Keratinocyte (primary cell): Measurements from ENCODE around the gene DRG2. TPM values are rescaled to one million over a fixed set of nuclear protein-coding genes. Genes with fewer than 3 reads are reported as not detected.

Experiments used
- DNase-seq: peaks from one replicate; pipeline ENCODE4 v3.0.0-alpha.2; 2011; ENCODE audit warnings: low read depth, missing footprints, low spot score
- FAIRE-seq: peaks from 2 replicates; lab custom pipeline; 2011; peaks lifted over from hg19 to GRCh38; lab: Jason Lieb, UNC
- H2AFZ ChIP-seq: 2 replicates; pipeline ENCODE4 v1.6.0; 2012; ENCODE audit warnings: low read length, control low read depth, inconsistent platforms; ENCODE audit not compliant: control insufficient read depth
- H3K27ac ChIP-seq: 2 replicates; pipeline ENCODE4 v1.5.1; 2011; ENCODE audit warnings: low read length; ENCODE audit not compliant: control insufficient read depth, insufficient read depth
- H3K27me3 ChIP-seq: 3 replicates; pipeline ENCODE4 v1.6.0; 2011; ENCODE audit warnings: low read length; ENCODE audit not compliant: control insufficient read depth, insufficient read depth; ENCODE audit errors: extremely low read depth
- H3K36me3 ChIP-seq, 2 experiments: 2 replicates in 1 of 2; 3 replicates in 1 of 2; pipeline ENCODE4 v1.5.1; 2011; ENCODE audit warnings: low read length in 2 of 2, mild to moderate bottlenecking in 1 of 2; ENCODE audit not compliant: control insufficient read depth in 2 of 2, insufficient read depth in 2 of 2; ENCODE audit errors: extremely low read depth in 1 of 2
- H3K4me1 ChIP-seq: 3 replicates; pipeline ENCODE4 v1.5.1; 2011; ENCODE audit warnings: low read length; ENCODE audit not compliant: control insufficient read depth, insufficient read depth; ENCODE audit errors: extremely low read depth
- H3K4me2 ChIP-seq: 3 replicates; pipeline ENCODE4 v1.6.0; 2011; ENCODE audit warnings: low read depth, low read length; ENCODE audit not compliant: control insufficient read depth, insufficient read depth; ENCODE audit errors: extremely low read depth
- H3K4me3 ChIP-seq, 3 experiments: fragments of 200-600 bp in 1 of 3; sonication (generic) in 1 of 3; 2 replicates in 2 of 3; 3 replicates in 1 of 3; pipeline ENCODE4 v1.5.1; 2011 to 2016; ENCODE audit warnings: low read length in 3 of 3, mild to moderate bottlenecking in 3 of 3, control low read depth in 2 of 3, inconsistent platforms in 1 of 3, low read depth in 1 of 3, mixed read lengths in 1 of 3, mixed run types in 1 of 3, moderate library complexity in 1 of 3; ENCODE audit not compliant: control insufficient read depth in 2 of 3, insufficient read depth in 2 of 3; ENCODE audit errors: extremely low read depth in 1 of 3
- H3K79me2 ChIP-seq: 2 replicates; pipeline ENCODE4 v1.6.0; 2012; ENCODE audit warnings: low read length; ENCODE audit not compliant: control insufficient read depth, insufficient read depth
- H3K9ac ChIP-seq: 3 replicates; pipeline ENCODE4 v1.6.0; 2011; ENCODE audit warnings: low read length; ENCODE audit not compliant: control insufficient read depth, insufficient read depth; ENCODE audit errors: extremely low read depth
- H3K9me1 ChIP-seq: 3 replicates; pipeline ENCODE4 v1.6.0; 2011; ENCODE audit warnings: low read length; ENCODE audit not compliant: control insufficient read depth, insufficient read depth; ENCODE audit errors: extremely low read depth
- H3K9me3 ChIP-seq: 2 replicates; pipeline ENCODE4 v1.5.1; 2012; ENCODE audit warnings: low read depth, low read length; ENCODE audit not compliant: control insufficient read depth
- H4K20me1 ChIP-seq: 3 replicates; pipeline ENCODE4 v1.6.0; 2011; ENCODE audit warnings: low read length; ENCODE audit not compliant: control insufficient read depth, insufficient read depth; ENCODE audit errors: extremely low read depth
- EZH2 ChIP-seq: IDR thresholded peaks from one replicate; pipeline ENCODE4 v1.6.1; 2012; ENCODE audit warnings: inconsistent platforms, mild to moderate bottlenecking, low read length, moderate library complexity
- dilution Hi-C: fragments of 300-500 bp; cut with MboI; formaldehyde crosslinking; loops from one replicate; pipeline ENCODE4 v1.7.0; 2020; ENCODE audit warnings: low sequenced_read_pairs; ENCODE audit not compliant: extremely low pct_ligation_motif_present
- polyA plus RNA-seq, 5 experiments: library from polyadenylated mRNA; depleted of rRNA in 3 of 5; stranded (reverse) in 3 of 5; stranded (forward) in 1 of 5; unstranded in 1 of 5; fragments of >200 nt; gene quantifications; 1 replicate in 1 of 5; 2 replicates in 3 of 5; 3 replicates in 1 of 5; pipeline versions ENCODE4 v1.2.1 to v1.2.3, GENCODE V29; 2011 to 2012; ENCODE audit warnings: missing spikeins in 2 of 5, low read depth in 1 of 5, low replicate concordance in 1 of 5
- TF ChIP-seq, protein P1 (sequence below), 3 experiments: IDR thresholded peaks in 1 of 3; conservative IDR thresholded peaks in 1 of 3; optimal IDR thresholded peaks in 1 of 3; 2 replicates in 2 of 3; 3 replicates in 1 of 3; pipeline versions ENCODE3 to v1.5.1; 2011; ENCODE audit warnings: low read length in 3 of 3, mild to moderate bottlenecking in 3 of 3, moderate library complexity in 2 of 3, control low read depth in 1 of 3, inconsistent platforms in 1 of 3; ENCODE audit not compliant: insufficient read depth in 2 of 3; ENCODE audit errors: extremely low read depth in 1 of 3

Gene DRG2
- polyA plus RNA-seq, 1 donor (not counting 4 experiments of a cell fraction or from before 2014, with no cell fraction given) = 36.4 TPM

DNA sequence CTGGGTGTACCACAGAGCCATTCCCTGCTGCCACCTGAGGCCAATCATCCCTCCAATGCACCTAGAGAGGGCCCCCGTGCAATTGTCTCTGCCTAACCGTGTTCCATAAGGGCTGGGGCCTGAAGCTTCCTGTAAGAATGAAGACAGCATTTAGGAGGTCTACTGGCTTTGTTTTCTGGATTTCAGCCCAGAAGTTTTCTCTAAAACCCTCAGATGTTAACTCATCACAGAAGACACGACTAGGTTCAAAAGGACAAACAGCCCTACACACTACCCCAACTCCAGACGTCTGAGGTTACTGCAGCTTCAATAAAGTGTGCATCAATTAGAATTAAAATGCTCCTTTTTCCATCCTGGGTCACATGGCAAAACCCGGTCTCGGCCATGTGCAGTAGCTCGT lies 10.8 kb upstream of the DRG2 start:
- H4K20me1 ChIP-seq = no peaks in the 10 kb centered on the region
- peaks cover 2% of the 10 kb centered on the region for H3K4me1 ChIP-seq
- no peak for DNase-seq
- H3K4me3 ChIP-seq = no peak overlapping the region
- H3K79me2 ChIP-seq = no peaks in the 10 kb centered on the region
- H3K36me3 ChIP-seq = no peaks in the 10 kb centered on the region
- no peaks in the 10 kb centered on the region for H3K9me1 ChIP-seq
- no peak overlapping the region for H3K27ac ChIP-seq
- H3K4me2 ChIP-seq = no peak overlapping the region
- dilution Hi-C loops = no loop called here
- no peak for FAIRE-seq
- H2AFZ ChIP-seq = no peak overlapping the region
- no peak overlapping the region for H3K9ac ChIP-seq
- no peaks in the 10 kb centered on the region for H3K9me3 ChIP-seq
- no peaks in the 10 kb centered on the region for H3K27me3 ChIP-seq
- TF ChIP-seq EZH2 = no peak
- TF ChIP-seq, protein P1, sequence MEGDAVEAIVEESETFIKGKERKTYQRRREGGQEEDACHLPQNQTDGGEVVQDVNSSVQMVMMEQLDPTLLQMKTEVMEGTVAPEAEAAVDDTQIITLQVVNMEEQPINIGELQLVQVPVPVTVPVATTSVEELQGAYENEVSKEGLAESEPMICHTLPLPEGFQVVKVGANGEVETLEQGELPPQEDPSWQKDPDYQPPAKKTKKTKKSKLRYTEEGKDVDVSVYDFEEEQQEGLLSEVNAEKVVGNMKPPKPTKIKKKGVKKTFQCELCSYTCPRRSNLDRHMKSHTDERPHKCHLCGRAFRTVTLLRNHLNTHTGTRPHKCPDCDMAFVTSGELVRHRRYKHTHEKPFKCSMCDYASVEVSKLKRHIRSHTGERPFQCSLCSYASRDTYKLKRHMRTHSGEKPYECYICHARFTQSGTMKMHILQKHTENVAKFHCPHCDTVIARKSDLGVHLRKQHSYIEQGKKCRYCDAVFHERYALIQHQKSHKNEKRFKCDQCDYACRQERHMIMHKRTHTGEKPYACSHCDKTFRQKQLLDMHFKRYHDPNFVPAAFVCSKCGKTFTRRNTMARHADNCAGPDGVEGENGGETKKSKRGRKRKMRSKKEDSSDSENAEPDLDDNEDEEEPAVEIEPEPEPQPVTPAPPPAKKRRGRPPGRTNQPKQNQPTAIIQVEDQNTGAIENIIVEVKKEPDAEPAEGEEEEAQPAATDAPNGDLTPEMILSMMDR (optimal IDR thresholded peaks at IDR 0.05 in 1 of 3, IDR thresholded peaks at IDR 0.05 in 1 of 3, conservative IDR thresholded peaks at IDR 0.05 in 1 of 3; ENCODE audit: extremely low read depth in 1 of 3, insufficient read depth in 2 of 3, low read length in 3 of 3) = no peak

DNA sequence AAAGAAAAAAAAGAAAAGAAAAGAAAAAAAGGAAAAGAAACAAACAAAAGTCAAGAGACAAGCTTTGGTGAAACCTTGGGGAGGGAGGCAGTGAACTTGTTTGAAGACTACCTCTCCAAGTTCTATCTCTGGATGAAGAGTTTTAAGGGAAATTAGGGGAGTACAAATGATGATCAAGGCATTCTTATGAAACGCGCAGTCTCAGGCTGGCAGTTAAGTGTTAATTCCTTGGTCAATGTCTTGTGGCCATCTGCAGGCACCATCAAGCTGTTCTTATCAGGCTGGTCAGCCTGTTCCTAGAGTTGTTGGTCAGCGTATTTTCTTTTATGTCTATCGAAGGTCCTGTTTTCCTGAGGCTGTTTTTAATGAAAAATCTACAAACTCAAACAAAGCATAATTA lies 8.2 kb upstream of the DRG2 start:
- FAIRE-seq (no peak), DNase-seq (no peak)
- H3K9me1 ChIP-seq = no peaks in the 10 kb centered on the region
- peaks cover 2% of the 10 kb centered on the region for H3K4me1 ChIP-seq
- dilution Hi-C loops = no loop called here
- H4K20me1 ChIP-seq = no peaks in the 10 kb centered on the region
- TF ChIP-seq, protein P1 (optimal IDR thresholded peaks at IDR 0.05 in 1 of 3, IDR thresholded peaks at IDR 0.05 in 1 of 3, conservative IDR thresholded peaks at IDR 0.05 in 1 of 3; ENCODE audit: extremely low read depth in 1 of 3, insufficient read depth in 2 of 3, low read length in 3 of 3) = no peak
- TF ChIP-seq EZH2 = no peak
- H3K4me3 ChIP-seq = no peak overlapping the region
- no peak overlapping the region for H3K4me2 ChIP-seq
- H3K9me3 ChIP-seq = no peaks in the 10 kb centered on the region
- no peak overlapping the region for H2AFZ ChIP-seq
- no peaks in the 10 kb centered on the region for H3K36me3 ChIP-seq
- H3K9ac ChIP-seq = no peak overlapping the region
- no peaks in the 10 kb centered on the region for H3K27me3 ChIP-seq
- H3K79me2 ChIP-seq = no peaks in the 10 kb centered on the region
- no peak overlapping the region for H3K27ac ChIP-seq
